IMR-90 (cell line): ENCODE measurements around the gene SLC18B1. TPM values are rescaled to one million over a fixed set of nuclear protein-coding genes. Genes with fewer than 3 reads are reported as not detected.

ENCODE experiments used
- ATAC-seq: fragments of 200-7000 bp; cut with Tn5 transposase; 2 replicates; pipeline ENCODE4 v1.9.1; 2020; ENCODE audit warnings: low read depth, mild to moderate bottlenecking, moderate library complexity
- BruUV-seq: library from RNA; stranded (reverse); fragments of 400-500 nt; replicated peaks from 2 replicates; lab custom pipeline; 2021; lab: Mats Ljungman, UMichigan
- CTCF ChIA-PET: fragments of 300-600 bp; formaldehyde crosslinking; extraction: SDS; loops from one replicate; lab custom pipeline; 2021; ENCODE audit warnings: antibody characterized with exemption; lab: Yijun Ruan, JAX
- POLR2A ChIA-PET: fragments of 300-600 bp; sonication (Branson Sonifier 250); formaldehyde crosslinking; loops from one replicate; lab custom pipeline; 2022; ENCODE audit warnings: antibody characterized with exemption; ENCODE audit not compliant: unreplicated experiment; lab: Charles Lee
- DNase-seq: peaks from one replicate; pipeline ENCODE4 v3.0.0; 2013
- H2AFZ ChIP-seq: replicated peaks from 2 replicates; pipeline ENCODE3; 2013; ENCODE audit warnings: low read length, mild to moderate bottlenecking; ENCODE audit not compliant: poor library complexity
- H2AK5ac ChIP-seq: 2 replicates; pipeline ENCODE4 v1.6.1; 2013; ENCODE audit warnings: low read depth, low read length, inconsistent platforms
- H2AK9ac ChIP-seq: replicated peaks from 2 replicates; pipeline ENCODE3; 2013; ENCODE audit warnings: mild to moderate bottlenecking, low read depth, low read length, moderate library complexity; ENCODE audit not compliant: poor library complexity
- H2BK120ac ChIP-seq: 2 replicates; pipeline ENCODE4 v1.6.1; 2013; ENCODE audit warnings: low read depth, low read length, inconsistent platforms
- H2BK15ac ChIP-seq: 3 replicates; pipeline ENCODE4 v1.6.1; 2013; ENCODE audit warnings: low read depth, low read length, inconsistent platforms
- H2BK20ac ChIP-seq: 2 replicates; pipeline ENCODE4 v1.6.1; 2013; ENCODE audit warnings: low read depth, mild to moderate bottlenecking, inconsistent platforms, low read length, moderate library complexity
- H2BK5ac ChIP-seq: 2 replicates; pipeline ENCODE4 v1.6.1; 2013; ENCODE audit warnings: mild to moderate bottlenecking, low read depth, low read length, inconsistent platforms; ENCODE audit not compliant: poor library complexity, severe bottlenecking
- H3K14ac ChIP-seq: replicated peaks from 2 replicates; pipeline ENCODE4 v1.6.1; 2013; ENCODE audit warnings: low read depth, low read length, inconsistent platforms
- H3K18ac ChIP-seq: 2 replicates; pipeline ENCODE4 v1.6.1; 2013; ENCODE audit warnings: low read depth, low read length, control low read depth
- H3K23ac ChIP-seq: 2 replicates; pipeline ENCODE4 v1.6.1; 2013; ENCODE audit warnings: low read depth, low read length, inconsistent platforms
- H3K27ac ChIP-seq: 2 replicates; pipeline ENCODE4 v1.5.1; 2013; ENCODE audit warnings: mild to moderate bottlenecking, control low read depth, low read length; ENCODE audit not compliant: insufficient read depth
- H3K27me3 ChIP-seq: 2 replicates; pipeline ENCODE4 v1.6.1; 2013; ENCODE audit warnings: low read length; ENCODE audit not compliant: control insufficient read depth, insufficient read depth
- H3K36me3 ChIP-seq: 2 replicates; pipeline ENCODE4 v1.6.1; 2013; ENCODE audit warnings: low read length, mixed read lengths; ENCODE audit not compliant: control insufficient read depth, insufficient read depth
- H3K4ac ChIP-seq: 2 replicates; pipeline ENCODE4 v1.6.1; 2013; ENCODE audit warnings: low read depth, low read length, inconsistent platforms
- H3K4me1 ChIP-seq: 2 replicates; pipeline ENCODE4 v1.6.1; 2013; ENCODE audit warnings: low read length, mixed read lengths; ENCODE audit not compliant: control insufficient read depth, insufficient read depth
- H3K4me2 ChIP-seq: 2 replicates; pipeline ENCODE4 v1.6.1; 2013; ENCODE audit warnings: low read depth, mild to moderate bottlenecking, control low read depth, low read length, moderate library complexity
- H3K4me3 ChIP-seq: 2 replicates; pipeline ENCODE4 v1.5.1; 2013; ENCODE audit warnings: low read depth, mild to moderate bottlenecking, control low read depth, low read length, moderate library complexity; ENCODE audit not compliant: insufficient read depth
- H3K56ac ChIP-seq: 2 replicates; pipeline ENCODE4 v1.6.1; 2013; ENCODE audit warnings: low read length, inconsistent platforms; ENCODE audit not compliant: insufficient read depth; ENCODE audit errors: extremely low read depth
- H3K79me1 ChIP-seq, 2 experiments: 2 replicates each; pipeline ENCODE4 v1.6.1; 2013; ENCODE audit warnings: low read length in 2 of 2, inconsistent platforms in 1 of 2, low read depth in 1 of 2
- H3K9ac ChIP-seq: 2 replicates; pipeline ENCODE4 v1.6.1; 2013; ENCODE audit warnings: low read depth, low read length, control low read depth
- H3K9me1 ChIP-seq: 2 replicates; pipeline ENCODE4 v1.6.1; 2013; ENCODE audit warnings: low read length, inconsistent platforms; ENCODE audit not compliant: insufficient read depth
- H3K9me3 ChIP-seq: 2 replicates; pipeline ENCODE4 v1.6.1; 2013; ENCODE audit warnings: low read length; ENCODE audit not compliant: control insufficient read depth, insufficient read depth
- H4K20me1 ChIP-seq: 2 replicates; pipeline ENCODE4 v1.6.1; 2013; ENCODE audit warnings: low read length, inconsistent platforms; ENCODE audit not compliant: insufficient read depth
- H4K5ac ChIP-seq: 2 replicates; pipeline ENCODE4 v1.6.1; 2013; ENCODE audit warnings: mild to moderate bottlenecking, low read depth, low read length, control low read depth
- H4K8ac ChIP-seq, 2 experiments: 2 replicates each; pipeline ENCODE4 v1.6.1; 2013; ENCODE audit warnings: low read depth in 2 of 2, low read length in 2 of 2, control low read depth in 1 of 2, inconsistent platforms in 1 of 2
- H4K91ac ChIP-seq: 2 replicates; pipeline ENCODE4 v1.6.1; 2013; ENCODE audit warnings: low read depth, low read length, inconsistent platforms; ENCODE audit not compliant: insufficient read depth
- CEBPB ChIP-seq: IDR thresholded peaks from 2 replicates; pipeline ENCODE4 v1.6.1; 2012; ENCODE audit warnings: low read depth, low read length, improper control_type of control experiment
- MAFK ChIP-seq: IDR thresholded peaks from 2 replicates; pipeline ENCODE4 v1.6.1; 2012; ENCODE audit warnings: low read depth, low read length, improper control_type of control experiment
- MXI1 ChIP-seq: IDR thresholded peaks from 2 replicates; pipeline ENCODE4 v1.6.1; 2012; ENCODE audit warnings: low read depth, mild to moderate bottlenecking, low read length, moderate library complexity, borderline replicate concordance
- RAD21 ChIP-seq: IDR thresholded peaks from 2 replicates; pipeline ENCODE4 v1.6.1; 2012; ENCODE audit warnings: low read length, improper control_type of control experiment
- RFX5 ChIP-seq: IDR thresholded peaks from 2 replicates; pipeline ENCODE4 v1.8.0; 2012; ENCODE audit warnings: low read depth, mild to moderate bottlenecking, low read length, moderate library complexity
- WGBS, 2 experiments: methylation state at CpG; one replicate each; pipeline versions ENCODE4 v1.1.5 to v1.1.7; 2013; ENCODE audit warnings: missing lambda C conversion rate in 2 of 2; ENCODE audit not compliant: insufficient read length in 1 of 2; ENCODE audit errors: extremely low coverage in 2 of 2; 5-methylcytosine and 5-hydroxymethylcytosine counted together
- dilution Hi-C: fragments of 300-500 bp; cut with HindIII; formaldehyde crosslinking; loops from one replicate; pipeline ENCODE4 v1.14.3; 2018; ENCODE audit warnings: low sequenced_read_pairs; ENCODE audit not compliant: unreplicated experiment
- in situ Hi-C: fragments of 300-500 bp; cut with MboI; formaldehyde crosslinking; loops from 3 replicates; pipeline ENCODE4 v1.14.3; 2019; ENCODE audit warnings: low sequenced_read_pairs, inconsistent platforms, mixed read lengths
- intact Hi-C: fragments of 100-400 bp; cut with micrococcal nuclease; formaldehyde crosslinking; loops from 2 replicates; pipeline ENCODE4 v1.10.0; 2022
- polyA plus RNA-seq, 3 experiments: library from polyadenylated mRNA; depleted of rRNA; stranded (reverse); fragments of >200 nt; gene quantifications; 2 replicates each; pipeline ENCODE4 v1.2.3, GENCODE V29; 2012; ENCODE audit warnings: low replicate concordance in 1 of 3
- total RNA-seq: library from RNA; depleted of rRNA; stranded (reverse); fragments of >200 nt; gene quantifications from 2 replicates; pipeline ENCODE4 v1.2.3, GENCODE V29; 2012
- TF ChIP-seq, protein P1 (sequence below): conservative IDR thresholded peaks from 2 replicates; pipeline ENCODE4 v1.5.1; 2012; ENCODE audit warnings: mild to moderate bottlenecking, low read depth, low read length, improper control_type of control experiment
- TF ChIP-seq, protein P2 (sequence below): fragments of 150-350 bp; IDR thresholded peaks from 2 replicates; pipeline ENCODE4 v1.6.1; 2017; ENCODE audit warnings: mild to moderate bottlenecking, antibody characterized with exemption, low read length, low read depth
- TF ChIP-seq, protein P3 (sequence below): fragments of 150-350 bp; IDR thresholded peaks from 2 replicates; pipeline ENCODE4 v1.6.1; 2016; ENCODE audit warnings: low read depth, mild to moderate bottlenecking, low read length, moderate library complexity, borderline replicate concordance

SLC18B1 gene
- total and polyA plus RNA-seq, 2 of the 4 experiments (the other 2 are of a cell fraction) = 2.4 to 2.5 TPM

DNA sequence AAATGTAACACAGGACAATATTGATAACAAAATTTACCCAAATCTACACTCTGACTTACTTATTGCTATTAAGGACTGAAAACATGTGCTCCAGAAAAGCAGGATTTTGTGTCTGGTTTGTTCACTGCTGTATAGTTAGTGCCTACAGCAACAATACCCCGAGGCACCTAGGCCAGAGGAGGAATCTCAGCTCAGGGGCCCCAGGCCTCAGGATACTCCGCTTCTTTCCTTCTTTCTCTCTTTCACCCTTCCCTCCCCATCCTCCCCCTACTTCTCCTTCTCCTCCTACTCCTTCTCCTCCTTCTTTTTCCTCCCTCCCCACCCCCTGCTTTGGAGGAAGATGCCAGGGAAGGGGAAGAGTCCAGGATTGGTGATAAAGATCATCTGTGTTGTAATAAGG, 39.7 kb downstream of the SLC18B1 start:
- TF ChIP-seq, protein P1, sequence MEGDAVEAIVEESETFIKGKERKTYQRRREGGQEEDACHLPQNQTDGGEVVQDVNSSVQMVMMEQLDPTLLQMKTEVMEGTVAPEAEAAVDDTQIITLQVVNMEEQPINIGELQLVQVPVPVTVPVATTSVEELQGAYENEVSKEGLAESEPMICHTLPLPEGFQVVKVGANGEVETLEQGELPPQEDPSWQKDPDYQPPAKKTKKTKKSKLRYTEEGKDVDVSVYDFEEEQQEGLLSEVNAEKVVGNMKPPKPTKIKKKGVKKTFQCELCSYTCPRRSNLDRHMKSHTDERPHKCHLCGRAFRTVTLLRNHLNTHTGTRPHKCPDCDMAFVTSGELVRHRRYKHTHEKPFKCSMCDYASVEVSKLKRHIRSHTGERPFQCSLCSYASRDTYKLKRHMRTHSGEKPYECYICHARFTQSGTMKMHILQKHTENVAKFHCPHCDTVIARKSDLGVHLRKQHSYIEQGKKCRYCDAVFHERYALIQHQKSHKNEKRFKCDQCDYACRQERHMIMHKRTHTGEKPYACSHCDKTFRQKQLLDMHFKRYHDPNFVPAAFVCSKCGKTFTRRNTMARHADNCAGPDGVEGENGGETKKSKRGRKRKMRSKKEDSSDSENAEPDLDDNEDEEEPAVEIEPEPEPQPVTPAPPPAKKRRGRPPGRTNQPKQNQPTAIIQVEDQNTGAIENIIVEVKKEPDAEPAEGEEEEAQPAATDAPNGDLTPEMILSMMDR = no peak
- TF ChIP-seq, protein P2, sequence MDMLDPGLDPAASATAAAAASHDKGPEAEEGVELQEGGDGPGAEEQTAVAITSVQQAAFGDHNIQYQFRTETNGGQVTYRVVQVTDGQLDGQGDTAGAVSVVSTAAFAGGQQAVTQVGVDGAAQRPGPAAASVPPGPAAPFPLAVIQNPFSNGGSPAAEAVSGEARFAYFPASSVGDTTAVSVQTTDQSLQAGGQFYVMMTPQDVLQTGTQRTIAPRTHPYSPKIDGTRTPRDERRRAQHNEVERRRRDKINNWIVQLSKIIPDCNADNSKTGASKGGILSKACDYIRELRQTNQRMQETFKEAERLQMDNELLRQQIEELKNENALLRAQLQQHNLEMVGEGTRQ = no peak
- TF ChIP-seq CEBPB (no peak), MXI1 (no peak), RAD21 (no peak), RFX5 (no peak), MAFK (no peak)
- TF ChIP-seq, protein P3, sequence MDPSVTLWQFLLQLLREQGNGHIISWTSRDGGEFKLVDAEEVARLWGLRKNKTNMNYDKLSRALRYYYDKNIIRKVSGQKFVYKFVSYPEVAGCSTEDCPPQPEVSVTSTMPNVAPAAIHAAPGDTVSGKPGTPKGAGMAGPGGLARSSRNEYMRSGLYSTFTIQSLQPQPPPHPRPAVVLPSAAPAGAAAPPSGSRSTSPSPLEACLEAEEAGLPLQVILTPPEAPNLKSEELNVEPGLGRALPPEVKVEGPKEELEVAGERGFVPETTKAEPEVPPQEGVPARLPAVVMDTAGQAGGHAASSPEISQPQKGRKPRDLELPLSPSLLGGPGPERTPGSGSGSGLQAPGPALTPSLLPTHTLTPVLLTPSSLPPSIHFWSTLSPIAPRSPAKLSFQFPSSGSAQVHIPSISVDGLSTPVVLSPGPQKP = no peak
- Histone ChIP-seq H3K36me3 (no peaks in the 10 kb centered on the region), H2AK5ac (no peak overlapping the region), H3K4ac (no peak overlapping the region), H4K5ac (no peak overlapping the region), H2BK5ac (no peak overlapping the region), H3K4me3 (no peak overlapping the region), H3K4me2 (no peak overlapping the region), H3K18ac (no peak overlapping the region), H3K14ac (no peak overlapping the region), H3K9me3 (no peaks in the 10 kb centered on the region), H2AK9ac (no peak overlapping the region), H4K20me1 (no peaks in the 10 kb centered on the region), H3K4me1 (peaks cover 2% of the 10 kb centered on the region; the same call in 1 of the 2 replicates), H2BK15ac (no peak overlapping the region), H4K8ac (no peak overlapping the region), H4K91ac (no peak overlapping the region), H3K9me1 (no peaks in the 10 kb centered on the region), H3K9ac (no peak overlapping the region), H2BK120ac (no peak overlapping the region), H3K56ac (no peak overlapping the region), H2AFZ (no peak overlapping the region), H3K27me3 (no peaks in the 10 kb centered on the region; the same call in 1 of the 2 replicates), H3K27ac (no peak overlapping the region), H2BK20ac (no peak overlapping the region), H3K23ac (no peak overlapping the region), H3K79me1 (no peaks in the 10 kb centered on the region)
- BruUV-seq = no TSS peak
- DNase-seq = no peak
- ChIA-PET POLR2A (interaction anchor here (0.5 kb wide), 1 partner anchor 831 kb away, joined by 4 read pairs; no protein-coding TSS in a partner anchor), CTCF (no interaction called here)
- intact Hi-C loops = no loop called here
- in situ Hi-C loops = loop anchor here (25.0 kb wide), 1 partner anchor 96 kb away; the partner anchor contains the start of gene TAAR1
- no peak for ATAC-seq
- dilution Hi-C loops = no loop called here
- no CpG with 5 or more reads among the region's 2 CpGs for WGBS, 2 experiments
